Measurements from ENCODE around the gene CPN2. TPM values are rescaled to one million over a fixed set of nuclear protein-coding genes. Genes with fewer than 3 reads are reported as not detected.

CPN2 gene
- total RNA-seq, 4 donors from 2014 or later: 0.24 to 0.50 TPM; not detected in 2

DNA sequence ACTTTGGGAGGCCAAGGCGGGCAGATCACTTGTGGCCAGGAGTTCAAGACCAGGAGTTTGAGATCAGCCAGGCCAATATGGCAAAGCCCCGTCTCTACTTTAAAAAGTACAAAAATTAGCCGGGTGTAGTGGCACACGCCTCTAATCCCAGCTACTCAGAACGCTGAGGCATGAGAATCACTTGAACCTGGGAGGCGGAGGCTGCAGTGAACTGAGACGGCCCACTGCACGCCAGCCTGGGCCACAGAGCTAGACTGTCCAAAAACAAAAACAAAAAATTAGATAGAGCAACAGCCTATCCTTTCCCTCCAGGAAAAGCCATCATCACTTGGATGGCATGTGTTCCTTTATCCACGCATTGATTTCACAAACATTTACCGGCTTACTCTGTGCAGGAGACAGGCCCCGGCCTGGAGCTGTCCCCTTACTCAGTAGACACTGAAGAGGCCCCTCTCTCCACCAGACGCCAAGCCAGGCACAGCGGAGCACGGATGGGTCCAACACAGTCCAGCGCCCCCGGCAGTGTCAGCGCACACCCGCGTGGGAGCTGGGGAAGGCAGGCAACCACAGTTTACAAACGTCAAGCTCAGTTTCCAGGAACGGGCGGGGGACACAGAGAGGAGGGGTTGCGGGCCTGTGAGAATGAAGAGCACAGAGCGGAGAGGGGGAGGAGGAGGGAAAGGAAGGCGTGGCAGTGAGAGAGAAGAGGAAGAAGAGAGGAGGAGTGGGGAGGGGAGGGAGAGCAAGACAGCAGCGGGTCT, 44.8 kb upstream of the CPN2 start:
- TF ChIP-seq, protein P1, sequence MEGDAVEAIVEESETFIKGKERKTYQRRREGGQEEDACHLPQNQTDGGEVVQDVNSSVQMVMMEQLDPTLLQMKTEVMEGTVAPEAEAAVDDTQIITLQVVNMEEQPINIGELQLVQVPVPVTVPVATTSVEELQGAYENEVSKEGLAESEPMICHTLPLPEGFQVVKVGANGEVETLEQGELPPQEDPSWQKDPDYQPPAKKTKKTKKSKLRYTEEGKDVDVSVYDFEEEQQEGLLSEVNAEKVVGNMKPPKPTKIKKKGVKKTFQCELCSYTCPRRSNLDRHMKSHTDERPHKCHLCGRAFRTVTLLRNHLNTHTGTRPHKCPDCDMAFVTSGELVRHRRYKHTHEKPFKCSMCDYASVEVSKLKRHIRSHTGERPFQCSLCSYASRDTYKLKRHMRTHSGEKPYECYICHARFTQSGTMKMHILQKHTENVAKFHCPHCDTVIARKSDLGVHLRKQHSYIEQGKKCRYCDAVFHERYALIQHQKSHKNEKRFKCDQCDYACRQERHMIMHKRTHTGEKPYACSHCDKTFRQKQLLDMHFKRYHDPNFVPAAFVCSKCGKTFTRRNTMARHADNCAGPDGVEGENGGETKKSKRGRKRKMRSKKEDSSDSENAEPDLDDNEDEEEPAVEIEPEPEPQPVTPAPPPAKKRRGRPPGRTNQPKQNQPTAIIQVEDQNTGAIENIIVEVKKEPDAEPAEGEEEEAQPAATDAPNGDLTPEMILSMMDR (IDR thresholded peaks at IDR 0.05): no peak
- no peak for DNase-seq (ENCODE audit: low spot score)
- peak; percentile 69 for ATAC-seq (ENCODE audit: low FRiP score)

DNA sequence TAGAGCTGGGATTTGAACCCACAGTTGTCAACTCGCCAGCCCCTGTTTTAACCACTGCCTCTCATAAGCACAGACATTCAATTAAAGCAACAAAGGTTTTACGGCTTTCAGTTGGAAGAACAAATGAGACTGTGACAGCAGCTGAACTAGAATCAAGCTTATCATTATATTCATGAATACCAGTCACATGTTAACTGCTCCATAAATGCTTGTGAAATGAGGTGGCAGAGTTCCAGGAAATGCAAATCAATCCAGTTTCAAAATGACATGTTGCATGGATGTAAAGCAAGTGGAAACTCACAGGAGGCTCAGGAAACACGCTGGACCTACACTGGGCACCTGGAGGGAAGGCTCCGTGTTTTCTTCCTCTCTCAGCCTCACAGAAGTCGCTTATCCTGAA, 44.1 kb upstream of the CPN2 start:
- ATAC-seq (ENCODE audit: low FRiP score) (no peak), DNase-seq (ENCODE audit: low spot score) (no peak)
- TF ChIP-seq, protein P1 (IDR thresholded peaks at IDR 0.05): no peak

DNA sequence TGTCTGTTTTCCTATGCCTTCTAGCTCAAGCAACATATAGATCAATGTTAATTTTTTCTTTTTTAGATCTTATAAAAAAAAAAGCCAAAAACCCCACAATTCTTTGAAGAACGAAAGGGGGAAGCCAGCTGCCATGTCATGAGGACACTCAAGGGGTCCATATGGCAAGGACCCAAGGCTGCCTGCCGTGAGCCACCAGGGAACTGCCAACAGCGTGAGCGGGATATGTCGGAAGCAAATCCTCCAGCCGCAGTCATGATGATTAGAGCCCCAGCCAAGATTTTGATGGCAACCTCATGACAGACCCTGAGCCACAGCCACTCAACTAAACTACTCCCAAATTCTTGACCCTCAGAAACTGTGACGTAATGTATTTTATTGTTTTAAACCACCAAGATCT, 41.4 kb upstream of the CPN2 start:
- ATAC-seq (ENCODE audit: low FRiP score): no peak
- no peak for DNase-seq (ENCODE audit: low spot score)
- TF ChIP-seq, protein P1 (IDR thresholded peaks at IDR 0.05): no peak

DNA sequence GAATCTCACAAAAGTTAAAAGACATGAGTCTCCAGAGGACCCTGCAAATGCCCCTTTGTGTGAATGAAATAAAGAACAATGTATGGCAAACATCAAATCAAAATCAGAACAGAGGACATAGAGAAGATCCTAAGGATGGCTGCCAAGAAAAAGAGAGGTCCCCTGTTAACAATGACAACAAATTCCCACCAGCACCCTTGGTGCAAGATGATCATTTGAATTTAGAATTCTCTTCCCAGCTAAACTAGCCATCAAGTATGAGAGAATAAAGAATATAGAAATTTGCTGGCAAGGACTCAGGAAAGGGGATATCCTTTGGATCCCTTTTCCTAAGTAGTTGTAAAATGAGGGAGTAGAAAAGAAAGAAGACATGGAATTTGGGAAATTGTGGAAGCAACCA, 39.7 kb upstream of the CPN2 start:
- TF ChIP-seq, protein P1 (IDR thresholded peaks at IDR 0.05): no peak
- ATAC-seq (ENCODE audit: low FRiP score): no peak
- no peak for DNase-seq (ENCODE audit: low spot score)

DNA sequence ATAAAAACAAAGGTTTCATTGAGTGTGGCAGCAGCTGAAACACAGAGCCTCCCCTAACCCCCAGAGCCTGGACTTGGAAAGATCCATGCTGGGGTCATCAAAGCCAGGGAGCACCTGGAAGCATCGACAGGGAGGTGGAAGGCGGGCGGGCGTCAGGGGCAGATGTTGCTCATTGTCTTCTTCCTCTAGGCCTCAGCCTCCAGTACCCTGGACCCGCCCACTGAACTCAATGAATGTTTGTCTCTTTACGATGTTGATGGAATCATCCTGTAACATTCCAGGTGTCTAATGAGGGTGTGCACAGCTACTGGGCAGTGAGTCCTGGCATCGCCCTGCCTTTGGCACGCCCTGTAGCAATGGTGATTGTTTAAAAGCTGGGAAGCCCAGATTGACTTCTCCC, 38.1 kb upstream of the CPN2 start:
- ATAC-seq (ENCODE audit: low FRiP score): no peak
- DNase-seq (ENCODE audit: low spot score): no peak
- TF ChIP-seq, protein P1 (IDR thresholded peaks at IDR 0.05): no peak

DNA sequence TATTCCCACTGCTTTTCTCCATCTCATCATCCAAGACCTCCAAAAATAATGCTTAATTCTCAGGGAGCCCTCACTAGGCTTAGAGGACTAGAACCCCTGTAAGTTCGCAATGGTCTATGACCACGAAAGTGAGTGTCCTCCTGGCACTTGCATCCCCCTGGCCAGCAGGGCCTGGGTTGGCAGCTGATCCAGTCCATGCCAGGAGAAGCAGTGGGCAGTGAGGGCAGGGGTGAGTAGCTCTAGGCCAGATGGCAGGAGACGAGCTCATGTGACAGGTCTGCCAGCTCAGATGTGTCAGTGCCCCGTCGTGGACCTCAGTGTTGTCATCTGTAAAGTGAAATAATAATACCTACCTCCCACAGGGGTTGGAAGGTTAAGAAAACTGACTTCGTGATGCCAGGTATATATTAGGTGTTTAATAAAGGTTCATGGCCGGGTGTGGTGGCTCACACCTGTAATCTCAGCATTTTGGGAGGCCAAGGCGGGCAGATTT, 36.8 kb upstream of the CPN2 start:
- TF ChIP-seq, protein P1 (IDR thresholded peaks at IDR 0.05): no peak
- ATAC-seq (ENCODE audit: low FRiP score) (no peak), DNase-seq (ENCODE audit: low spot score) (no peak)

DNA sequence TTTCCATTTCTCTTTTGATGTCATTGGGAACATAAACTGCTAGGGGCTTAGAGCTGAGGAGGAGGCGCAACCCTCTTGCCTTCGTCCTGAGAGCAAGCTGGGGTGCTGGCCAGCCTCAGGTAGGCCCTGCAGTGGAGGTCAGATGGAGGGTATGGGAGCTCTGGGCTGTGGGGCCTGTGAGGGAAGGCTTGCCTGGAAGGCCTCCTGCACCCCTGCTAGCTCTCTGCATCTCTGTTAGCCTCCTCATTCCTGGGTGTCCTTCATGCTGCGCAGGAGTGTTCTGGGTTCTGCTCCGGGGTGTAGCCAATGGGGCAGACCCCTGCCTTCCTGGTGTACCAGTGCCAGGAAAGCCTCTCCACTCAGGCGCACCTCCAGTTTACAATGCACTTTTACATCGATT, 36.1 kb upstream of the CPN2 start:
- DNase-seq (ENCODE audit: low spot score) (no peak), ATAC-seq (ENCODE audit: low FRiP score) (no peak)
- TF ChIP-seq, protein P1 (IDR thresholded peaks at IDR 0.05): no peak
